HG03045 (cell line): ENCODE data around the gene AGTR1.
"Not testable (repeated sequence)": the region's sequence is repeated elsewhere in the genome, so short reads cannot be mapped to it uniquely, and the experiment has no call there.

ENCODE experiments used
- ATAC-seq: cut with Tn5 transposase; IDR thresholded peaks from one replicate; pipeline ENCODE4 v1.9.1; 2021; ENCODE audit warnings: mild to moderate bottlenecking, moderate library complexity; ENCODE audit not compliant: unreplicated experiment

AGTR1 gene

DNA sequence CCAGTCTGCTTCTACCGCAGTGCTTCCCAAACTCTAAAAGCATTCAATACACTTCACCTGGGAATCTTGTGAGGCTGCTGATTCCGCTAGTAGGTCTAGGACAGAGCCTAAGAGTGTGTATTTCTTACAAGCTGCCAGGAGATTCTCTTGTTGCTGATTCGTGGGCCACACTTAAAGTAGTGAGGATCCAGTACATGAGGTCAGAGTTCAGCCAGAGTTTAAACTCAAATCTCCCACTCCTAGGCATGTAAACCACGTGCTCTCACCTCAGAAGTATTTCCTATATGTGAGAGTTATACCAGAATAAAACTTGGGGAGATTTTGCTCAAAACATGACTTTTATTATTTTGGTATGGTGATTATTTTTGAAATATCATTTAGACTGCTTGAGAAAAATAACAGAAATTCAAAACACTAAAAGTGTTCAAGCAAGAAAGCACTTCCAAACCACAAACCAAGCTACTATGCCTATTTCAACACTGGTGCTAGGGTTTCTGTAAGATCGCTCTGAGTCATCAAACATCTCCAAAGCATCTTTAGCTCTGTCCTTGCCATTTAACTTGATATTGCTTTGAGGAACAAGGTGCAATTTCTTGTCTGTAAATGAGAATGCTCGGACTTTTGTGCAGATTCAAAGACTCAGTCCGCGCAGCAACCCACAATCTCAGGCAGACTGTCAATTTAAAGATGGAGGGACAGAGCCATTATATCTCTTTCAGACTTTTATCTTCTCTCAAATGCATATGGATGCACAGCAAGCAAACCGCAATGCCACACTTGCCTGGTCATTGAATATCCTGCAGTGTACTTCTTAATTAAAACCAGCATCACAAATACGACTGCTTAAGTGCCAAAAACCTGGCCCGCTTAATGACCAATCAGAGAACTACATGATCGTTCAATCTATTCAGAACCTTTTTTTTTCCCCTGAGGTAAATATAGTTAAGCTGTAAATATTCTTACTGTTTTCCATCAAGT, 59.8 kb downstream of the AGTR1 start:
- ATAC-seq, result no peak

DNA sequence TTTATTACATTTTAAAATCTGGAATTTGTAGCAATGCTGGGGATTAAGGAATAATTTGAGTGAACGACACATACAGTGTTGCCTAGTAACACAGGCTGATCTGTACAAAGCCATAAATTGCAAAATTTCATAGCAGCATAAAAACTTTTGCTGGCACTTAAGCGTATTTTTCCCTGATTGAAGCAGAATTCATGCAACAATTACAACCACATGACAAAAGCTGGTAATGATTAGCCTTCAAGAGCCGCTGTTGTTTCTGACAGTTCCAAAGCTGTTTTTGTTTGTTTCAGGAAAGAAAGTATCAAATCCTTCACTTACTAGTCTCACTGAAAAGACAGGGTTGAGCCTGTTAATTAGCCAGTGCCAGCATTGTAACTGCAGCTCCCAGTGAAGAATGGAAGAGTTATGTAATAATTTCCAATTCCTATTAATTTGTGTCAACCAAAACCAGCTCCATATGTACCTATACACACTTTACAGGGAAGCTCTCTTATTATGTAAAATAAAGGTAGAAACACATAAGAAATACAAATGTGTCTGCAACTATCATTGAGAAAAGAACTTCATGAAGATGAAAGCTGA, 60.7 kb downstream of the AGTR1 start:
- no peak for ATAC-seq

DNA sequence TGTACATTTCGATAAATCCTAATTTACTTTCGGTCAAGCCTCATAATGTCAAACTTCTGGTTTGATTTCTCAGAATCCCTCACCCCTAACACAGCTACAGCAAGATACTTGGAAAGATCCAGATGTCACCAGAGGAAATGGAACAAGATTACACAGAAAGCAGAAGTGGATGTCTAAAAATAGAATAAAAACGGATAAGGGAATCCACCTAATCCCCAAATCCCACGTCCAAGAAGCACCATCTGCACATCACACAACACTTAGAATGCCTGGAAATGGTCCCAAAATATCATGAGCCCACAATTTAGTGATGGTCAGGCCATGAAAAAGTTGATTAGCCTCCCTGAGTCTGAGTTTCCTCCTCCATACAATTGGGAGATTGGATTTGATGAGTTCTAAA, 61.7 kb downstream of the AGTR1 start:
- ATAC-seq, result no peak

DNA sequence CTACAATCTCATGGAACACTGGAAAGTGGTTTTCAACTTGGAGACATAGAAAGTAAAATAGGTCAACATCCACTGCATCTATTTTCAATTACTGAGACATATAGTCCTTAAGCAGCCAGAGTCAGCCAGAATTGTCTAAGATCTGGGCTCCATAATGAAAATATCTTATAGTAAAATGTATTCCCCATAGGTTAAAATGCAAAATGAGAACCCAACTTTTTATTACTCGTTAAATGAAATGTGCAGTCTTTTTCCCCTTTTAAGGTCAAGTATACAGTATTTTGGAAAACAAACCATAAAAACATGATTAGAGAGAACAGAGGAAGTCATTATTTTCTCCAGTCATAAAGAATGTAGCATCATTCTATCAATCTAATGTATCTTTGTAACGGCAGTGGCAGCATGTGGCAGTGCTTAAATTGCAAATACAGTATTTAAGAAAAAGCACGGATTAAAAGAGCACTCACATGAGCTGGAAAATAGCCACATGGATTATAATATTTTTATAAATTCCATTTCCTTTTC, 65.5 kb downstream of the AGTR1 start:
- ATAC-seq, result no peak

DNA sequence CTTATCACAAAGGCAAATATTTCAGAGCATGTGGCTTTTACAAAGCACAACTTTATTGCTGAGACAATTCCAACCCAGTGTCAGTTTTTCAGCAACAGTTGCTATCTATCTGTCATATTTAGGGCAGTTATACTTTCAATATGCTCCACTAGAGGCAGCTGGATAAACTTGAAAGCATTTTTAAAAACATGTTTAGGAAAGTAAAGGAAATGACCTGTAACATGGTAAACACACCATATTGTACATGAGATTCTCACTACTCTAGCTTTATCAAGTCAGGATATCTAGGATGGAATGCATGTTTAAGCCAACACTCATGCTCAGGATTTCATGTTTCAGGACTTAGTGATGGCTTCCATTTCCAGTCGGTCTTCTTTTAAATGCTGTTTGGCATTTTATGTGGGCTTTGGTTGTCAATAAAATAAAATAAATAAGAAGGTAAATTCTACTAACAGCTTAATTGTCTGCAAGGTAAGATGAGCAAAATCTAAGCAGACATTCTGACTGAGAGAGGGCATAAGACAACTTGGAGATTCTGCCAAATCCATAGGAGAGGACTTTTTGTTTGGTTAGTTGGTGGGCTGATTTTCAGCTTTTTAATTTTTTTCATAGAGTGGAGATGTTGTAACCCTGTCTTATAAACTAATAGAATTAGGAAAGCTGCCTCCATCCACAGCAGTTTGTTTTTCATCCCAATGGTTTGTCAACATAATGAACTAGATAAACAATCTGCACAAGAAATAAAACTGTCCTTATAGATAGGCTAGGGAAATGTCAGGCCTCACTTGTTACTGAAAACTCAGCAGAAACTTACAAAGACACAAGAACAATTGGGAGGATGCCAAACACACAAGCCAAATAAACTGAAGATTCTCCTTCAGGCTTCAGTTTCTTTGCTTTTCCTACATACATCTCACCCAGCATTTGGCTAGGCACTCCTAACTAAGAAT, 66.6 kb downstream of the AGTR1 start:
- ATAC-seq, result no peak

DNA sequence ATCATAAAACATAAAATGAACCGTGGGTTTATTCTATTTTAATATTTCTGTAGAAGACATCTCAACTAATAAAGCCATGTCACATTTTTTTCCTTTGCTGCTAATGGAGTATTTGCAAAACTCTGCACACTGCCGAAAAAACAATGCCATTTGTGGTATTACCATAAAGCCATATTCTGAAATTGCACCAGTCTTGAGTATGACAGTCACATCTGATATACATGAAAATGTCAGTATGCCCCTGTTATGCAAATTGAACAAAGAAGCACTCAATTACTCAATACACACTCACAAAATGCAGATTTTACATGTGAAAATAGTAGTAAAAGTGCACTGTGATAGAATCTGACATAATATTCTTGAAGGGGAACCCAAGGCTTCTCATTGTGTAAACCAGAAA, 74.7 kb downstream of the AGTR1 start:
- no peak for ATAC-seq

DNA sequence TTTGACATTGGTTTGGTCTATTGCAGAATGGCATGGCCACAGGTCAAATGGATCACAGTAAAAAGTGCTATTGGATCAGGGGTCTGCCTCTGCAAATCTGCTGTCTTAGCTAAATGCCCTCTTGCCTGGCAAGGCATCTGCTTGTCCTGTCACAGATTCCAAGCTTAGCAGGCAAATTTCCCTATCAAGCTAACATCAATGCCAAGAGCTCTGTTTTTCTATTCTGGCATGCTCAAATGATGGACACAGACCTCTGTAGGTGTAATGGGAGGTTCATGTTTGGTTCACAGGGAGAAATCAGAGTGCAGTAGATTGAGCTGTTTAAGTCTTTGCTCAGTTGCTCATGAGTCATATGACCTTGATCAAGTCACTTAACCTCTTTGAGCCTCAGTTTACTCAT, 75.1 kb downstream of the AGTR1 start:
- ATAC-seq, result no peak

DNA sequence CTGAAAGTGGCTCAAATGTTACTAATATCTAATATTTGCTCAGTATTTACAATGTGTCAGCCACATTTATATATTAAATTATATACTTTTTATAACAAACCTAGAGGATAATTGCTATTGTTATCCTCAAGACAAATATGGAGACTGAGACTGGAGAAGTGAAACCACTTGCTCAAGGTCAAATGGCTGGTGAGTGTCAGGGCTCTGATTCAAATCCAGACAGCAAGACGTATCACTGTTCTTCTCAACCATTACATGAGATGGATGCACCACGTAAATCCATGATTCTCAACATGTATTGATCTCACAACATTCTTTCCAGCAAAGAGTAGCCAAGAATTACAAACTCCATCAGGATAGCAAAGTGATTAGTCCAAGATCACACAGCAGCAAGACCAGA, 76.1 kb downstream of the AGTR1 start:
- ATAC-seq, result no peak

DNA sequence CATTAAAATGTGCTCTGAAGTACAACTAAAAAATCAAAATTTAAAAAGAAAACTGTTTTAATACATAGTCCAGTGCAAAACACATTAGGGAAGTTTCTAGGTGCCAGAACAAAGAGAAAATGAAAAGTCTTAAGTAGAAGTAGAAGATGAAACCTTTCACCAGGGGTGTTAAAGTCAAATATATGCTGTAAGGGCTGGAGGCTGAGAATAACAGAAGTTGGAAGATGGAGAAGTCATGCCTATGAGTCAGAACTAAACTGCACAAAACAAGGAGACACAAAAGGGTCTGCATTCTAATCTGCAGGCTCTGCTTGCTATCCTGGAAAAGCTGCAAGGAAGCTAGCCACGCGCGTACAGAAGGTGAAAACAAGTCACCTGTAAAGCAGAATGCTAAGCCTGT, 81.2 kb downstream of the AGTR1 start:
- no peak for ATAC-seq

DNA sequence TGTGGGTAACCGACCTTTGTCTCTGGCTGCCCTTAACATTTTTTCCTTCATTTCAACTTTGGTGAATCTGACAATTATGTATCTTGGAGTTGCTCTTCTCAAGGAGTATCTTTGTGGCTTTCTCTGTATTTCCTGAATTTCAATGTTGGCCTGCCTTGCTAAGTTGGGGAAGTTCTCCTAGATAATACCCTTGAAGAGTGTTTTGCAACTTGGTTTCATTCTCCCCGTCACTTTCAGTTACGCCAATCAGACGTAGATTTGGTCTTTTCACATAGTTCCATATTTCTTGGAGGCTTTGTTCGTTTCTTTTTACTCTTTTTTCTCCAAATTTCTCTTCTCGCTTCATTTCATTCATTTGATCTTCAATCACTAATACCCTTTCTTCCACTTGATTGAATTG, 87.3 kb downstream of the AGTR1 start:
- ATAC-seq, result not testable (repeated sequence)

DNA sequence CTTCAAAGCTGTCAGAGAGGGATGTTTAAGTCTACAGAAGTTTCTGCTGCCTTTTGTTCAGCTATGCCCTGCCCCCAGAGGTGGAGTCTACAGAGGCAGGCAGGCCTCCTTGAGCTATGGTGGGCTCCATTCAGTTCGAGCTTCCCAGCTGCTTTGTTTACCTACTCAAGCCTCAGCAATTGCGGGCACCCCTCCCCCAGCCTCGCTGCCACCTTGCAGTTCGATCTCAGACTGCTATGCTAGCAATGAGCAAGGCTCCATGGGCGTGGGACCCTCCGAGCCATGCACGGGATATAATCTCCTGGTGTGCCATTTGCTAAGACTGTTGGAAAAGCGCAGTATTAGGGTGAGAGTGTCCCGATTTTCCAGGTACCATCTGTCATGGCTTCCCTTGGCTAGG, 88.5 kb downstream of the AGTR1 start:
- not testable (repeated sequence) for ATAC-seq

DNA sequence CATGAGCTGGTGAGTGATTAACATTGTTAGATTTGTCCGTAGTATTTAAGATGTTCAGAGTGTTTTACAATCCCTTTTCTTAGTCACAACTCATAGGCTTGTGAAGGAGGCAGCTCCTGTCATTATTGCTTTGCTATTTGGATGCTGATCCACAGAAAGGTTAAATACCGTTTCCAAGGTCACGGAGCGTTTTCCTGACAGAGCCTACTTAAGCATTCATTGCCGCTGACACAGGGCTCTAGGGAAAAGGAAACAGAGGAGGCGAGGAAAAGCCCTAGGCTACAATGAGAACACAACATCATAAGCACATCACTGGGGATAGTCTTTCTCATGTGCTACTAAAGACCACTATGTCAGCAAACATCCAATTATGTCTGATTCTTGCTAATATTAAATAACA, 91.4 kb downstream of the AGTR1 start:
- no peak for ATAC-seq

DNA sequence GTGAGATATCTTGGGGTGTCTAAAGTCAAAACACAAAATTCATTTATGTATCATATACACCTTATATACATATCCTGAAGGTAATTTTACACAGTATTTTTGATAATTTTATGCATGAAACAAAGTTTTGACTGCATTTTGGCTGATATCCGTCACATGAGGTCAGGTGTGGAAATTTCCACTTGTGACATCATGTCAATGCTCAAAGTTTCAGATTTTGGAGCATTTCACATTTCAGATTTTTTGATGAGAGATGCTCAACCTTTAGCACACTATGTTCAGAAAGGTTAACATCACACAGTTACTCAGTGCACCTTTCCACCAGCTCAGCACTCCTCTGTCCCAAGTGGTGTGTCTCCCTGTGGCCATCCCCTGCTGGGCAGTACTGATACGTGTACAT, 92.2 kb downstream of the AGTR1 start:
- ATAC-seq, result no peak

DNA sequence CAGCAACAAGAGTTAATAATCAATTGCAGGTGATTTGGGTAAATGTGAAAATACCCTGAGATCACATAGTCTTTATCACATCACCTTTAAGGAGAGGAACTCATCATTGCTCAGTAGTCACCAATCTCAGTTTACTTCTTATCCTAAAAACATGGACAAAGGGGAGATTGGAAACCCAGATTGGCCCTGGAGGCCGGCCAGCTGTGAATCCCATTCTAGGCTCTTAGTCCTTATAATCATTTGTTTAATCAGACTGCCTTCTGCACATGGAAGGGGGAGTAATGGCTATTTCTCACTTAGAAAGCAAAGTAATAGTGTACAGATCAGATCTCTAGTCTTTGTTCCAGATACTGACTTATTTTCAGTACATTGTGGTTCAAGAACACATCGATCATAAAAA, 92.7 kb downstream of the AGTR1 start:
- no peak for ATAC-seq

DNA sequence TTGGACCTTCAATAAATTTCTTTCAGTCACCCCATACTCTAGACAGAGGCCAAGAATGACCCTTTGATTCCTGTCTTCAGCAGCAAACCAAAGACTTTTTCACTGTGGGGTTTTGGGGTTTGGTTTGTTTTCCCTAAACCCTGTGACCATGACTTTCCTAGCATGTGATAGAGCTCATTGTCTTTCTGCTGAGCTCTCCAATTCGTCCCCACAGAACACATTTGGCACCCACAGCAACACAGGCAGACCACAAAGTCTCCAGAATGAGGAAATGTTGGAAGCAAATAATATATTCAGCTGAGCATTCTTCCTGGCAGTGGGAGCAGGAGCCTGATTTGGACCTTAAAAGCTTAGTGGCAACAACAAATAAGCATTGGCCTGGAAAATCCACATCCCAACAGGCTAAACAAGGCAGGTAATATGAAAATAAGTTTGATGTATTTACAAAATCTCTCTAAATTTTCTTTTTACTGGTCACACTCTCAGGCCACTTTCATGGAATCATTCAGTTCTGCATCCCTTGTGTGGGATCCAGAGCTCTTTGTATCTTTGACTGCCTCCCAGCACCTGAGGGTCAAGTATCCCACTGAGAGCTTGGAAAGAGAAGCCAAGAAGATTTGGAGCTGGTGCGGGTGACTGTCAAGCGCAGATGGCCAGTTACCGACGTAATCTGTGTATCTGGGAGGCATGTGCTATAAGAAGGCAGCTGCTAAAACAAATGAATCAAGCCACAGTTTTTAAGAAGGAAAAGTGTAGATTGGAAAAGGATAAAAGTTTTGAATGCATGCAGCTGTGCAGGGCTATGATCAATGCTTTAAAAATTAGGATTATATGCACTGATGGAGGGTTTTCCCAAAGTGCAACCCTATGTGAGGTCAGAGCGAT, 93.4 kb downstream of the AGTR1 start:
- no peak for ATAC-seq

DNA sequence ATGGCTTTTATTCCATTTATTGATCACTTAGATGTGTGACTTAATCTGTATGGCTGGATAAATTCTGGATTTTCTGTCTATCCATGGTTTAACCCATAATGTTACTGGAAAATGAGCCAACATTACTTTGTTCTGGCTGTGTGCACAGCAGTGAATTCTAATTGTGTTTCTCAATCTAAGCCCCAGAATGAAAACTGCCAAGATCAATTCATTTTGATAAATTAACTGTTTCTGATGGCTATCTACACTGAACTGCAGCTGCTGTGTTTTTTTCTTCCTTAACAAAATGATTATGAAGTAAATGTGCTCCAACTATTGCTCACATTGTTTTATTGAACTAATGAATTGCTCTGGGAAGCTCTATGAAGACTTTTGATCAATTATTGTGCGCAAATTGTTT, 94.2 kb downstream of the AGTR1 start:
- no peak for ATAC-seq

DNA sequence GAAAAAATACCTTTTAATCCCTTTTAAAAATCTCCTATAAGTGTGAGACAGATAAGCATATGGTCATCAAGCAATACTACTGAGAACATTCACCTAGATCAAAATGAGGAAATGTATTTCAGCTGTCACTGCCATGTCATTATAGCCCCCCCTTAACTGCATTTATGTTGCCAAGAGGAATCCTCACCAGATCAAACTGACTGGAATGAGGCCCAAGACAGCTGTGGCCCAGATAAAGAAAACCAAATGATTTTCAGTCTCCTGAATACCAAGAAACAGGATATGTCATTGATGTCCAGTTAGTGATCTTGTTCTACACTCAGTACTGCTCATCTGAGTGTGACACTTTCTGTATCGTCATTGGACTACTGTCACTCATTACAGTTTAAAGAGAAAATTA, 94.8 kb downstream of the AGTR1 start:
- ATAC-seq, result no peak
